Trophoblast cell (in vitro differentiated cells and primary cell): ENCODE results near the gene ENDOG.
A peak's percentile ranks its signal among the peaks of the same experiment; 100 is the strongest.

Experiments used
- DNase-seq, 2 donors: peaks; one replicate each; pipeline ENCODE4 v3.0.0-alpha.2; 2016
- H2AFZ ChIP-seq: 2 replicates; pipeline ENCODE4 v1.6.1; 2013; ENCODE audit warnings: low read length, moderate library complexity, mild to moderate bottlenecking; ENCODE audit not compliant: insufficient read depth, poor library complexity
- H2AK5ac ChIP-seq: 2 replicates; pipeline ENCODE4 v1.6.1; 2013; ENCODE audit warnings: mild to moderate bottlenecking, low read length
- H2BK120ac ChIP-seq: 2 replicates; pipeline ENCODE4 v1.6.1; 2013; ENCODE audit warnings: low read length, mild to moderate bottlenecking, moderate library complexity; ENCODE audit not compliant: insufficient read depth, poor library complexity
- H2BK12ac ChIP-seq: 2 replicates; pipeline ENCODE4 v1.6.1; 2013; ENCODE audit warnings: mild to moderate bottlenecking, low read length, moderate library complexity
- H2BK5ac ChIP-seq: 2 replicates; pipeline ENCODE4 v1.6.1; 2013; ENCODE audit warnings: low read length, low read depth, moderate library complexity, mild to moderate bottlenecking; ENCODE audit not compliant: poor library complexity
- H3K14ac ChIP-seq: 2 replicates; pipeline ENCODE4 v1.6.1; 2013; ENCODE audit warnings: mild to moderate bottlenecking, low read length
- H3K18ac ChIP-seq: 2 replicates; pipeline ENCODE4 v1.6.1; 2013; ENCODE audit warnings: mild to moderate bottlenecking, low read length
- H3K23ac ChIP-seq: 2 replicates; pipeline ENCODE4 v1.6.1; 2013; ENCODE audit warnings: low read length
- H3K27ac ChIP-seq: 2 replicates; pipeline ENCODE4 v1.5.1; 2013; ENCODE audit warnings: low read depth, mild to moderate bottlenecking, inconsistent platforms, low read length, moderate library complexity
- H3K27me3 ChIP-seq: 2 replicates; pipeline ENCODE4 v1.6.1; 2013; ENCODE audit warnings: inconsistent platforms, mild to moderate bottlenecking, low read length, moderate library complexity; ENCODE audit not compliant: insufficient read depth
- H3K36me3 ChIP-seq, 2 experiments: 1 replicate in 1 of 2; 2 replicates in 1 of 2; pipeline ENCODE4 v1.6.1; 2013; ENCODE audit warnings: low read length in 2 of 2, mild to moderate bottlenecking in 2 of 2, moderate library complexity in 1 of 2; ENCODE audit not compliant: insufficient read depth in 2 of 2, control insufficient read depth in 1 of 2
- H3K4ac ChIP-seq: 2 replicates; pipeline ENCODE4 v1.6.1; 2013; ENCODE audit warnings: low read depth, mild to moderate bottlenecking, low read length, moderate library complexity
- H3K4me1 ChIP-seq, 2 experiments: 1 replicate in 1 of 2; 2 replicates in 1 of 2; pipeline ENCODE4 v1.6.1; 2013; ENCODE audit warnings: low read length in 2 of 2, mild to moderate bottlenecking in 2 of 2, moderate library complexity in 1 of 2; ENCODE audit not compliant: insufficient read depth in 2 of 2, control insufficient read depth in 1 of 2
- H3K4me2 ChIP-seq: 2 replicates; pipeline ENCODE4 v1.6.1; 2013; ENCODE audit warnings: inconsistent platforms, mild to moderate bottlenecking, low read length, moderate library complexity
- H3K4me3 ChIP-seq: 2 replicates; pipeline ENCODE4 v1.5.1; 2013; ENCODE audit warnings: mild to moderate bottlenecking, low read depth, low read length, inconsistent platforms
- H3K79me1 ChIP-seq: one replicate; pipeline ENCODE4 v1.6.1; 2013; ENCODE audit warnings: low read length
- H3K79me2 ChIP-seq: 2 replicates; pipeline ENCODE4 v1.6.1; 2013; ENCODE audit warnings: low read length, mild to moderate bottlenecking; ENCODE audit not compliant: control insufficient read depth, insufficient read depth, poor library complexity
- H3K9ac ChIP-seq: 2 replicates; pipeline ENCODE4 v1.6.1; 2013; ENCODE audit warnings: mild to moderate bottlenecking, low read length
- H3K9me3 ChIP-seq: 2 replicates; pipeline ENCODE4 v1.6.1; 2013; ENCODE audit warnings: low read depth, mild to moderate bottlenecking, control low read depth, inconsistent platforms, low read length; ENCODE audit not compliant: insufficient read depth
- H4K12ac ChIP-seq: 2 replicates; pipeline ENCODE4 v1.6.1; 2013; ENCODE audit warnings: low read depth, mild to moderate bottlenecking, low read length, moderate library complexity
- H4K8ac ChIP-seq: 2 replicates; pipeline ENCODE4 v1.6.1; 2013; ENCODE audit warnings: low read depth, mild to moderate bottlenecking, low read length, moderate library complexity
- H4K91ac ChIP-seq: one replicate; pipeline ENCODE4 v1.6.1; 2013; ENCODE audit warnings: low read depth, mild to moderate bottlenecking, low read length, moderate library complexity
- WGBS: extraction: QIAGEN DNeasy Blood & Tissue Kit; methylation state at CpG from one replicate; pipeline ENCODE4 v1.1.7; 2013; ENCODE audit warnings: missing lambda C conversion rate; ENCODE audit not compliant: insufficient read length, insufficient coverage; ENCODE audit errors: extremely low coverage; 5-methylcytosine and 5-hydroxymethylcytosine counted together

ENDOG gene

GRCh38 chr9:128787659-128788058 lies 30.6 kb upstream of the ENDOG start:
- Histone ChIP-seq H2AFZ (peak overlapping the region; percentile 95), H2BK12ac (no peak overlapping the region), H4K91ac (no peak overlapping the region), H3K27ac (no peak overlapping the region), H4K8ac (peak overlapping the region; percentile 3), H2BK120ac (no peak overlapping the region), H3K79me2 (peaks cover 3% of the 10 kb centered on the region), H3K36me3 (peaks cover 25 to 27% of the 10 kb centered on the region in 2 experiments), H3K18ac (no peak overlapping the region), H2AK5ac (no peak overlapping the region), H3K4me1 (peaks cover 8 to 9% of the 10 kb centered on the region in 2 experiments), H3K4ac (peak overlapping the region; percentile 24), H4K12ac (no peak overlapping the region), H3K9me3 (peaks cover 2% of the 10 kb centered on the region), H3K27me3 (no peaks in the 10 kb centered on the region), H2BK5ac (no peak overlapping the region), H3K14ac (no peak overlapping the region), H3K9ac (peak overlapping the region; percentile 83), H3K4me3 (peak overlapping the region; percentile 91), H3K23ac (no peak overlapping the region), H3K79me1 (peaks cover 4% of the 10 kb centered on the region), H3K4me2 (peak overlapping the region; percentile 80)
- no CpG with 5 or more reads among the region's 7 CpGs for WGBS
- DNase-seq: peak in 1 of 2 donors; percentile 32

GRCh38 chr9:128788445-128788844 lies 29.9 kb upstream of the ENDOG start:
- peaks cover 2% of the 10 kb centered on the region for H3K9me3 ChIP-seq
- peaks cover 3% of the 10 kb centered on the region for H3K79me2 ChIP-seq
- peak overlapping the region; percentile 34 for H4K8ac ChIP-seq
- peak overlapping the region; percentile 33 for H3K4ac ChIP-seq
- H3K36me3 ChIP-seq: peaks cover 31 to 34% of the 10 kb centered on the region in 2 experiments
- H3K9ac ChIP-seq: peak overlapping the region; percentile 65
- H2BK120ac ChIP-seq: no peak overlapping the region
- DNase-seq: no peak
- no peak overlapping the region for H4K91ac ChIP-seq
- no peak overlapping the region for H3K18ac ChIP-seq
- no peak overlapping the region for H2BK12ac ChIP-seq
- peak overlapping the region; percentile 33 for H2AFZ ChIP-seq
- no peak overlapping the region for H3K27ac ChIP-seq
- H3K27me3 ChIP-seq: no peaks in the 10 kb centered on the region
- H4K12ac ChIP-seq: peak overlapping the region; percentile 81
- H3K4me3 ChIP-seq: no peak overlapping the region
- H3K79me1 ChIP-seq: peaks cover 4% of the 10 kb centered on the region
- H2AK5ac ChIP-seq: no peak overlapping the region
- no peak overlapping the region for H2BK5ac ChIP-seq
- H3K4me1 ChIP-seq: peaks cover 5 to 8% of the 10 kb centered on the region in 2 experiments
- H3K23ac ChIP-seq: no peak overlapping the region
- H3K4me2 ChIP-seq: peak overlapping the region; percentile 80
- no CpG with 5 or more reads among the region's 1 CpG for WGBS
- H3K14ac ChIP-seq: no peak overlapping the region

GRCh38 chr9:128790536-128790935 lies 27.8 kb upstream of the ENDOG start:
- Histone ChIP-seq H3K79me2 (peaks cover 3% of the 10 kb centered on the region), H3K27ac (no peak overlapping the region), H3K18ac (no peak overlapping the region), H3K9me3 (peaks cover 2% of the 10 kb centered on the region), H3K9ac (no peak overlapping the region), H2BK120ac (no peak overlapping the region), H3K4ac (no peak overlapping the region), H4K91ac (no peak overlapping the region), H2BK5ac (no peak overlapping the region), H2BK12ac (no peak overlapping the region), H3K4me1 (peaks cover 5% of the 10 kb centered on the region in 2 experiments), H2AFZ (no peak overlapping the region), H3K27me3 (no peaks in the 10 kb centered on the region), H3K36me3 (peaks cover 41 to 46% of the 10 kb centered on the region in 2 experiments), H4K8ac (no peak overlapping the region), H3K23ac (no peak overlapping the region), H4K12ac (no peak overlapping the region), H2AK5ac (no peak overlapping the region), H3K14ac (no peak overlapping the region), H3K4me2 (no peak overlapping the region), H3K79me1 (peaks cover 4% of the 10 kb centered on the region), H3K4me3 (no peak overlapping the region)
- DNase-seq: no peak
- WGBS: no CpG with 5 or more reads among the region's 4 CpGs

GRCh38 chr9:128792134-128792533 lies 26.2 kb upstream of the ENDOG start:
- Histone ChIP-seq H4K91ac (no peak overlapping the region), H3K36me3 (peaks cover 47 to 51% of the 10 kb centered on the region in 2 experiments), H3K27ac (no peak overlapping the region), H2BK12ac (no peak overlapping the region), H3K23ac (no peak overlapping the region), H2BK120ac (no peak overlapping the region), H3K79me1 (peaks cover 3% of the 10 kb centered on the region), H3K4me2 (no peak overlapping the region), H3K79me2 (peaks cover 3% of the 10 kb centered on the region), H3K4ac (no peak overlapping the region), H2AFZ (no peak overlapping the region), H4K12ac (no peak overlapping the region), H2AK5ac (no peak overlapping the region), H3K4me1 (peaks cover 5% of the 10 kb centered on the region in 2 experiments), H3K18ac (no peak overlapping the region), H2BK5ac (no peak overlapping the region), H3K9me3 (peaks cover 2% of the 10 kb centered on the region), H3K9ac (no peak overlapping the region), H3K4me3 (no peak overlapping the region), H4K8ac (no peak overlapping the region), H3K14ac (no peak overlapping the region), H3K27me3 (no peaks in the 10 kb centered on the region)
- no CpG with 5 or more reads among the region's 9 CpGs for WGBS
- DNase-seq: no peak
